ENCODE results near the gene NDUFAB1.
"Not testable (repeated sequence)": the region's sequence is repeated elsewhere in the genome, so short reads cannot be mapped to it uniquely, and the experiment has no call there.

- not testable (repeated sequence) for TF ChIP-seq CTCF (conservative IDR thresholded peaks at IDR 0.05; ENCODE audit: low read depth, low read length); EZH2 (IDR thresholded peaks at IDR 0.05; ENCODE audit: borderline replicate concordance, low read depth, low read length, poor library complexity, severe bottlenecking)
Observed at GRCh38 chr16:23540817-23541178, 55.3 kb downstream of the NDUFAB1 start.
